Fibroblast of lung (primary cell): ENCODE data around the gene KCNN3. TPM values are rescaled to one million over a fixed set of nuclear protein-coding genes. Genes with fewer than 3 reads are reported as not detected.

Experiments
- DNase-seq, 2 donors: peaks; one replicate each; pipeline versions ENCODE4 v3.0.0 to v3.0.0-alpha.2; 2010; ENCODE audit warnings: low read depth in 2 of 2
- H2AFZ ChIP-seq: 2 replicates; pipeline ENCODE4 v1.5.1; 2012; ENCODE audit warnings: low read length, control low read depth, inconsistent platforms
- H3K27ac ChIP-seq: 2 replicates; pipeline ENCODE4 v1.5.1; 2011; ENCODE audit warnings: low read length, control low read depth; ENCODE audit not compliant: insufficient read depth
- H3K27me3 ChIP-seq: 2 replicates; pipeline ENCODE4 v1.5.1; 2011; ENCODE audit warnings: mild to moderate bottlenecking, low read length; ENCODE audit not compliant: control insufficient read depth, insufficient read depth
- H3K36me3 ChIP-seq: 2 replicates; pipeline ENCODE4 v1.5.1; 2011; ENCODE audit warnings: low read length; ENCODE audit not compliant: control insufficient read depth, insufficient read depth
- H3K4me1 ChIP-seq: 2 replicates; pipeline ENCODE4 v1.5.1; 2011; ENCODE audit warnings: low read length; ENCODE audit not compliant: control insufficient read depth, insufficient read depth; ENCODE audit errors: extremely low read depth
- H3K4me2 ChIP-seq: 2 replicates; pipeline ENCODE4 v1.5.1; 2011; ENCODE audit warnings: low read length, control low read depth; ENCODE audit not compliant: insufficient read depth; ENCODE audit errors: extremely low read depth
- H3K4me3 ChIP-seq, 4 experiments: fragments of 200-600 bp in 1 of 4; sonication (generic) in 1 of 4; replicated peaks in 1 of 4; 2 replicates each; pipeline ENCODE4 v1.5.1; 2011 to 2016; ENCODE audit warnings: low read length in 4 of 4, low read depth in 3 of 4, mild to moderate bottlenecking in 3 of 4, control low read depth in 2 of 4, inconsistent platforms in 1 of 4, mixed read lengths in 1 of 4; ENCODE audit not compliant: insufficient read depth in 1 of 4; ENCODE audit errors: control extremely low read depth in 1 of 4
- H3K79me2 ChIP-seq: 2 replicates; pipeline ENCODE4 v1.5.1; 2012; ENCODE audit warnings: mild to moderate bottlenecking, low read length, inconsistent platforms; ENCODE audit not compliant: control insufficient read depth, insufficient read depth
- H3K9ac ChIP-seq: 2 replicates; pipeline ENCODE4 v1.5.1; 2011; ENCODE audit warnings: mild to moderate bottlenecking, low read length, control low read depth; ENCODE audit not compliant: insufficient read depth
- H3K9me3 ChIP-seq: 2 replicates; pipeline ENCODE4 v1.5.1; 2012; ENCODE audit warnings: low read depth, low read length; ENCODE audit not compliant: control insufficient read depth, insufficient read depth
- H4K20me1 ChIP-seq: 2 replicates; pipeline ENCODE4 v1.5.1; 2011; ENCODE audit warnings: low read length; ENCODE audit not compliant: control insufficient read depth, insufficient read depth; ENCODE audit errors: extremely low read depth
- EZH2 ChIP-seq: IDR thresholded peaks from 2 replicates; pipeline ENCODE4 v1.5.1; 2012; ENCODE audit warnings: low read length, control low read depth, mild to moderate bottlenecking; ENCODE audit errors: missing control alignments
- polyA plus RNA-seq, 2 donors: library from polyadenylated mRNA; depleted of rRNA in 1 of 2; stranded (reverse) in 1 of 2; unstranded in 1 of 2; fragments of >200 nt; gene quantifications; 2 replicates each; pipeline ENCODE4 v1.2.1, GENCODE V29; 2011 to 2012; ENCODE audit warnings: missing spikeins in 1 of 2
- total RNA-seq: library from RNA; depleted of rRNA; stranded (reverse); fragments of >200 nt; gene quantifications from 2 replicates; pipeline ENCODE4 v1.2.1, GENCODE V29; 2014
- TF ChIP-seq, protein P1 (sequence below), 2 donors: IDR thresholded peaks in 1 of 2; conservative IDR thresholded peaks in 1 of 2; 1 replicate in 1 of 2; 2 replicates in 1 of 2; pipeline ENCODE4 v1.5.1; 2011 to 2012; ENCODE audit warnings: low read length in 2 of 2, control low read depth in 1 of 2, inconsistent platforms in 1 of 2, low read depth in 1 of 2, mild to moderate bottlenecking in 1 of 2

The KCNN3 gene
- total and polyA plus RNA-seq, 2 donors (not counting 1 experiment from before 2014, with no cell fraction given): not detected

- Histone ChIP-seq H2AFZ (no peak overlapping the region), H3K4me3 (no peak overlapping the region), H3K9ac (no peak overlapping the region), H3K27me3 (peaks cover 4% of the 10 kb centered on the region), H3K36me3 (no peaks in the 10 kb centered on the region), H3K9me3 (no peaks in the 10 kb centered on the region), H3K4me1 (no peaks in the 10 kb centered on the region), H3K79me2 (no peaks in the 10 kb centered on the region), H3K4me2 (no peak overlapping the region), H4K20me1 (no peaks in the 10 kb centered on the region), H3K27ac (no peak overlapping the region)
- TF ChIP-seq, protein P1, sequence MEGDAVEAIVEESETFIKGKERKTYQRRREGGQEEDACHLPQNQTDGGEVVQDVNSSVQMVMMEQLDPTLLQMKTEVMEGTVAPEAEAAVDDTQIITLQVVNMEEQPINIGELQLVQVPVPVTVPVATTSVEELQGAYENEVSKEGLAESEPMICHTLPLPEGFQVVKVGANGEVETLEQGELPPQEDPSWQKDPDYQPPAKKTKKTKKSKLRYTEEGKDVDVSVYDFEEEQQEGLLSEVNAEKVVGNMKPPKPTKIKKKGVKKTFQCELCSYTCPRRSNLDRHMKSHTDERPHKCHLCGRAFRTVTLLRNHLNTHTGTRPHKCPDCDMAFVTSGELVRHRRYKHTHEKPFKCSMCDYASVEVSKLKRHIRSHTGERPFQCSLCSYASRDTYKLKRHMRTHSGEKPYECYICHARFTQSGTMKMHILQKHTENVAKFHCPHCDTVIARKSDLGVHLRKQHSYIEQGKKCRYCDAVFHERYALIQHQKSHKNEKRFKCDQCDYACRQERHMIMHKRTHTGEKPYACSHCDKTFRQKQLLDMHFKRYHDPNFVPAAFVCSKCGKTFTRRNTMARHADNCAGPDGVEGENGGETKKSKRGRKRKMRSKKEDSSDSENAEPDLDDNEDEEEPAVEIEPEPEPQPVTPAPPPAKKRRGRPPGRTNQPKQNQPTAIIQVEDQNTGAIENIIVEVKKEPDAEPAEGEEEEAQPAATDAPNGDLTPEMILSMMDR (conservative IDR thresholded peaks at IDR 0.05 in 1 of 2, IDR thresholded peaks at IDR 0.05 in 1 of 2; ENCODE audit: low read depth in 1 of 2, low read length in 2 of 2): no peak
- TF ChIP-seq EZH2: no peak
- no peak for DNase-seq
These were observed 47.4 kb downstream of the KCNN3 start for GRCh38 chr1:154822717-154823116.

DNA sequence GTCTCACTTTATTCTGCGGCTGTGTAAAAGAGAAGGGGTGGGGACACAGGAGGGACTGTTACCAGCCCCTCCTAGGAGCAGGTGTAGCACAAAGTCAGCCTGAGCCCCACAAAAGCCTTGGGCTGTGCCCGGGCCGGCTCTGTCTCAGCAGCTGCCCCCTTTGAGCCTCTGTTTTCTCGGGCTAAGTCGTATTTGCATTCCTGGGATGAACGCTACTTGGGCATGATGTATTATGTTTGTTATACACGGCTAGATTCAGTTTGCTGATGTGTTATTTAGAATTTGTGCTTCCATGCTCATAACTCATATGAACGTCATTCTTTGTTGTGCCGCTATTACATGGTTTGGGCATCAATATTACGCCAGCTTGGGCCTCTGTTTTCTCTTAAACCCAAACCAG is 47.8 kb downstream of the KCNN3 start:
- no peak for TF ChIP-seq EZH2

GRCh38 chr1:154821083-154821482 is 49.0 kb downstream of the KCNN3 start:
- H2AFZ ChIP-seq: no peak overlapping the region
- no peak overlapping the region for H3K9ac ChIP-seq
- no peak overlapping the region for H3K4me2 ChIP-seq
- no peak overlapping the region for H3K27ac ChIP-seq
- peaks cover 10% of the 10 kb centered on the region for H3K27me3 ChIP-seq
- TF ChIP-seq, protein P1 (conservative IDR thresholded peaks at IDR 0.05 in 1 of 2, IDR thresholded peaks at IDR 0.05 in 1 of 2; ENCODE audit: low read depth in 1 of 2, low read length in 2 of 2): no peak
- no peaks in the 10 kb centered on the region for H3K79me2 ChIP-seq
- H3K4me1 ChIP-seq: no peaks in the 10 kb centered on the region
- no peaks in the 10 kb centered on the region for H3K9me3 ChIP-seq
- peak in 1 of 2 donors; percentile 6 for DNase-seq
- no peak overlapping the region for H3K4me3 ChIP-seq
- H3K36me3 ChIP-seq: no peaks in the 10 kb centered on the region
- H4K20me1 ChIP-seq: no peaks in the 10 kb centered on the region

More for the DNA sequence above, 47.8 kb downstream of the KCNN3 start:
- no peak overlapping the region for H3K9ac ChIP-seq
- no peak overlapping the region for H3K27ac ChIP-seq
- H3K9me3 ChIP-seq: no peaks in the 10 kb centered on the region
- H3K4me1 ChIP-seq: no peaks in the 10 kb centered on the region
- H3K79me2 ChIP-seq: no peaks in the 10 kb centered on the region
- H3K36me3 ChIP-seq: no peaks in the 10 kb centered on the region
- H2AFZ ChIP-seq: no peak overlapping the region
- H3K27me3 ChIP-seq: peaks cover 5% of the 10 kb centered on the region
- H3K4me3 ChIP-seq: no peak overlapping the region
- no peak for DNase-seq
- H4K20me1 ChIP-seq: no peaks in the 10 kb centered on the region
- H3K4me2 ChIP-seq: no peak overlapping the region
